ENCODE results near the gene ACTR8. TPM values are rescaled to one million over a fixed set of nuclear protein-coding genes. Genes with fewer than 3 reads are reported as not detected.

The ACTR8 gene
- total RNA-seq, 2 experiments from 2014 or later: 31.8 to 35.3 TPM

DNA sequence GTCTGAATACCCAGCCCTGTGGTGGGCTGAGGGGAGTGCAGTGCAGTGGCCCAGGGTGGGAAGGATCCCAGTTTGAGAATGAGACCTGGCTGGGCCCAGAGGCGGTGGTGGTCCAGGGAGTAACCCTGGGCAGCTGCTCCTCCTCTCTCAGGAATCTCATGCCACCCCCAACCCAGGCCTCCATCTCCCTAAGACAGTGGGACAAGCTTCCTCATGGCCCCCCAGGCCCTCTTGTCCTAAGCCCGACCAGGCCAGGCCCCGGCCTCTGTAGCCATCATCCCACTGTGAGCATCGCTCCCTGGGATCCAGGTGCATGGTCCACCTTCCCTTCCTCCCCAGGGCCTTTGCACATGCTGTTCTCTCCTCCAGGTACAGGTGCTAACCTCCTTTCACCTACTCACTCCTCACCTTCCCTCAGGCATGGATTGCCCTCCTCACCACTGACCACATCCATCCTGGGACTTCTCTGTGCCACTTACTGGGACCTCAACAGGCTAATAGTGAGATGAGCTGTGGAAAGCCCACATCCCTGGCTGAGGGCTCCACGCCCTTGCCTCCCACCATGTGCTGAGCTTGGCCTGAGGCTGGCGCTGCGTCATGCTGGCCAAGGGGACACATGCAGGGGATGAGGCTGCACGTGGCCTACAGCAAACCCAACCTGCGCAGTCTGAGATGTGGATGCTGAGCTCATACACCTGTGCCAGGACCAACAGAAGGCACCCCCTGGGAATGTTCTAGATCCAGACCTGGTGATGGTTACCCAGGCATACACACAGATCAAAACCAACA is 45.7 kb downstream of the ACTR8 start:
- no peaks in the 10 kb centered on the region for H3K27me3 Mint-ChIP-seq
- H3K36me3 Mint-ChIP-seq: no peaks in the 10 kb centered on the region
- POLR2A ChIA-PET: no interaction called here
- no peak for DNase-seq
- no peaks in the 10 kb centered on the region for H3K4me1 Mint-ChIP-seq
- H3K9me3 Mint-ChIP-seq: no peaks in the 10 kb centered on the region
- no peak overlapping the region for H3K27ac Mint-ChIP-seq
- ATAC-seq (ENCODE audit: low read depth): no peak
- H3K4me3 Mint-ChIP-seq: no peak overlapping the region

GRCh38 chr3:53835257-53835656 is 46.7 kb downstream of the ACTR8 start:
- H3K36me3 Mint-ChIP-seq: no peaks in the 10 kb centered on the region
- no peak for ATAC-seq (ENCODE audit: low read depth)
- no peaks in the 10 kb centered on the region for H3K4me1 Mint-ChIP-seq
- no peaks in the 10 kb centered on the region for H3K27me3 Mint-ChIP-seq
- DNase-seq: no peak
- H3K9me3 Mint-ChIP-seq: no peaks in the 10 kb centered on the region
- H3K4me3 Mint-ChIP-seq: no peak overlapping the region
- H3K27ac Mint-ChIP-seq: no peak overlapping the region
- POLR2A ChIA-PET: no interaction called here

GRCh38 chr3:53834429-53835095 is 47.4 kb downstream of the ACTR8 start:
- POLR2A ChIA-PET: no interaction called here
- Mint-ChIP-seq H3K27me3 (no peaks in the 10 kb centered on the region), H3K36me3 (no peaks in the 10 kb centered on the region), H3K4me3 (no peak overlapping the region), H3K4me1 (no peaks in the 10 kb centered on the region), H3K9me3 (no peaks in the 10 kb centered on the region), H3K27ac (no peak overlapping the region)
- no peak for DNase-seq
- no peak for ATAC-seq (ENCODE audit: low read depth)

DNA sequence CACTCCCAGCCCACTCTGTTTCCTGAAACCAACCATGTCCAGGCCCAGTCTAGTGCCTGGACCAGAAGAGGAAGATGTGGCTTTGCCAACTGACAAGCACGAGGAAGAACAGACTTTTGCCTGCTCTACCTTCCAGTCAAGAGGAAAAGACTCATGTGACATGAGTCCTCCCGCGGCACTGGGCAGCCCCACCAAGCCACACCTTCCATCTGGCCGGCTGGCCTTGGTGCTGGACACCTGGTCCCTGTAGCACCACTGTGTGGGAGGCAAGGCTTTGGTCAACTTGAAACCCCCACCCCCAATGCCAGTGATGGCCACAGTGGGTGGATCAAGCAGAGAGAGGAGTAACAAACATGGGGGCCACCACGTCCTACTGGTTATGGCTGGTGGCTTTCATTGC is 48.3 kb downstream of the ACTR8 start:
- DNase-seq (no peak), ATAC-seq (ENCODE audit: low read depth) (no peak)
- no peaks in the 10 kb centered on the region for H3K9me3 Mint-ChIP-seq
- H3K27me3 Mint-ChIP-seq: no peaks in the 10 kb centered on the region
- POLR2A ChIA-PET: no interaction called here
- no peak overlapping the region for H3K4me3 Mint-ChIP-seq
- H3K27ac Mint-ChIP-seq: no peak overlapping the region
- H3K4me1 Mint-ChIP-seq: no peaks in the 10 kb centered on the region
- no peaks in the 10 kb centered on the region for H3K36me3 Mint-ChIP-seq

DNA sequence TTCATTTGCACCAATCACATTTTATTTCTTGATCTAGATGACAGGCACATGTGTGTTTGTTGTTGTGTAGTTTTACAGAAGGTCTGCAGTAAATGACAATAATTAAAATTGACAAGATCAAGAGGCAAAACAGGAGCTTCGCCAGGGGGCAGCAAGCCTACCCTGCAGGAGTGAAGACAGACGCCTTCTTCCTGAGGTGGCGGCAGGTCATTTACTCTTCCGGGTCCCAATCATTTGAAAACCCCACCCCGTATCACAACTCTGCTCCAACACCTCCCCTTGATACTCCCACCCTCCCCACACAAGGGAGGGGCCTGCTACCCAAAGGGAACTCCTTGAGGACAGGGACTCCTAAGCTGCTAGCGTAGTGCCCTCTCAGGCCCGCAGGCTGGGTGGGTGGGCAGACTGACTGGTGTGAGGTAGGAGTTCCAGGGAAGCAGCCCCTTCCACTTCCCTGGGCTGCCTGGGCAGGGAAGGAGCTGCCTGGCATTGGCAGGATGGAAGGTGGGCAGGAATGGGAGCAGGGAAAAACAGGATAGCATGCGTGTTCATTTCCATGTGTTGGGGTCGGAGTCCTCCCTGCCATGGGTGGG is 48.8 kb downstream of the ACTR8 start:
- peaks cover under 1% of the 10 kb centered on the region for H3K27me3 Mint-ChIP-seq
- no peaks in the 10 kb centered on the region for H3K9me3 Mint-ChIP-seq
- no peaks in the 10 kb centered on the region for H3K4me1 Mint-ChIP-seq
- no peak overlapping the region for H3K27ac Mint-ChIP-seq
- ATAC-seq (ENCODE audit: low read depth) (no peak), DNase-seq (no peak)
- POLR2A ChIA-PET: no interaction called here
- H3K36me3 Mint-ChIP-seq: no peaks in the 10 kb centered on the region
- no peak overlapping the region for H3K4me3 Mint-ChIP-seq

DNA sequence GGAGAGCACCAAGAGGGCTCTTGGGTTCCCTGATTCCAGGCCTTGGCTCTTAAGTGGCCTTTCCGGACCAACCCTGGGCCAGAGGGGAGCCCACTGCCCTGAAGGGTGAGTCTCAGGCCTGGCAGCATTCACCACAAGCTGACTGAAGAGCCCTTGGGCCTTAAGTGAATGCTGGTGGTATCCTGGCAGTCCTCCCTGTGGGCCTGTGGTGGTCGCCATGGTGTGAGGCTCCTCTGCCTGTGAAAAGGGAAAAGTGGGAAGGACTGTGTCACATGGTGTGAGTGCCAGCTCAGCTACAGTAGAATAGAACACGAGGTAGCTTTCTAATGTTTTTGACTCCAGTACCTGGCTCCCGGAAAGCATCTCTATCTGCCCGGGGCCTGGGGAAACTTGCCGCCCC is 51.0 kb downstream of the ACTR8 start:
- ATAC-seq (ENCODE audit: low read depth) (no peak), DNase-seq (no peak)
- no peaks in the 10 kb centered on the region for H3K4me1 Mint-ChIP-seq
- H3K27ac Mint-ChIP-seq: no peak overlapping the region
- no peaks in the 10 kb centered on the region for H3K36me3 Mint-ChIP-seq
- H3K27me3 Mint-ChIP-seq: peaks cover 18% of the 10 kb centered on the region
- H3K4me3 Mint-ChIP-seq: no peak overlapping the region
- POLR2A ChIA-PET: no interaction called here
- no peaks in the 10 kb centered on the region for H3K9me3 Mint-ChIP-seq

DNA sequence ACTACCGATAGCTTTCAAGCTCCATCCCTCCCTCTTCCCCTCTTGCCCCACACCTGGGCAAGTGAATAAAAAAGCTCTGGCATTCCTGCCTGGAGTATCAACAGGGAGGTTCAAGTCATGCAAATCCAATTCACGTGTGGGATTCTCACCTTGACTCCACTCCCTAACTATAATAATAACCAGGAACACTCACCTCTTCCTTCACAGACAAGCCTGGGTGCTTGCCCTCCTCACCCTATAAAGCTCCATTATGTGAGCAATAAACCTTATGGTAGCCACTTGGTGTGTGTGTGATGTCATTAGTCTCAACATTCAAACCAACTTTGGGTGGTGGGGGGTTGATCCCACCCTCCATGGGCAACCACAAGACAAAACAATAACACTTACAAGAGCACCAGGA is 52.3 kb downstream of the ACTR8 start:
- H3K4me3 Mint-ChIP-seq: no peak overlapping the region

DNA sequence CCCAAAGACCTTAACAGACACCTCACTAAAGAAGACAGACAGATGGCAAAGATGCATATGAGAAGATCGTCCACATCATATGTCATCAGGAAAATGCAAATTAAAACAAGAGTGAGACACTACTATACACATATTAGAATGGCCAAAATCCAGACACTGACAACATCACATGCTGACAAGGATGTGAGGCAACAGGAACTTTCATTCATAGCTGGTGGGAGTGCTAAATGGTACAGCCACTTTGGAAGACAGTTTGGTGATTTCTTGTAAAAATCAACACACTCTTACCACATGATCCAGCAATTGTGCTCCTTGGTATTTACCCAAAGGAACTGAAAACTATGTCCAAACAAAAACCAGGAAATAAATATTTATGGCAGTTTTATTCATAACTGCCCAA is 53.4 kb downstream of the ACTR8 start:
- H3K4me1 Mint-ChIP-seq: no peaks in the 10 kb centered on the region
- peaks cover 29% of the 10 kb centered on the region for H3K27me3 Mint-ChIP-seq
- no peak overlapping the region for H3K4me3 Mint-ChIP-seq
- H3K27ac Mint-ChIP-seq: no peak overlapping the region
- H3K36me3 Mint-ChIP-seq: no peaks in the 10 kb centered on the region
- ATAC-seq (ENCODE audit: low read depth) (no peak), DNase-seq (no peak)
- H3K9me3 Mint-ChIP-seq: no peaks in the 10 kb centered on the region
- POLR2A ChIA-PET: no interaction called here

More for the DNA sequence above, 52.3 kb downstream of the ACTR8 start:
- Mint-ChIP-seq H3K36me3 (no peaks in the 10 kb centered on the region), H3K27me3 (peaks cover 29% of the 10 kb centered on the region), H3K9me3 (no peaks in the 10 kb centered on the region), H3K27ac (no peak overlapping the region), H3K4me1 (no peaks in the 10 kb centered on the region)
- DNase-seq (no peak), ATAC-seq (ENCODE audit: low read depth) (no peak)
- POLR2A ChIA-PET: interaction anchor here (0.6 kb wide), 1 partner anchor 280 kb away, joined by 3 read pairs; no protein-coding TSS in a partner anchor

DNA sequence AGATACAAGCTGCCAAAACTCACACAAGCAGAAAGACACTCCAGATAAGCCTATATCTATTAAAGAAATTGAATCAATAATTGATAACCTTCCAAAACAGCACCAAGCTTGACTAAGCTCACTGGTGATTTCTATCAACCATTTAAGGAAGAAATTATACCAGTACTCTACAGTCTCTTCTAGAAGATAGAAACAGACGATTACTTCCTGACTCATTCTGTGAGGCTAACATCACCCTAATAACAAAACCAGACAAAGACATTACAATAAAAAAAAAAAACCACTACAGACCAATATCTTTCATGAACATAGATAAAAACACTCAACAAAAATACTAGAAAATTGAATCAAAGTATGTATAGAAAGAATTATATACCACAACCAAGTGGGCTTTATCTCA is 55.9 kb downstream of the ACTR8 start:
- ATAC-seq (ENCODE audit: low read depth): no peak
- Mint-ChIP-seq H3K27ac (no peak overlapping the region), H3K4me1 (no peaks in the 10 kb centered on the region), H3K9me3 (no peaks in the 10 kb centered on the region), H3K36me3 (no peaks in the 10 kb centered on the region), H3K4me3 (no peak overlapping the region), H3K27me3 (peaks cover 29% of the 10 kb centered on the region)
- DNase-seq: no peak
- POLR2A ChIA-PET: no interaction called here

DNA sequence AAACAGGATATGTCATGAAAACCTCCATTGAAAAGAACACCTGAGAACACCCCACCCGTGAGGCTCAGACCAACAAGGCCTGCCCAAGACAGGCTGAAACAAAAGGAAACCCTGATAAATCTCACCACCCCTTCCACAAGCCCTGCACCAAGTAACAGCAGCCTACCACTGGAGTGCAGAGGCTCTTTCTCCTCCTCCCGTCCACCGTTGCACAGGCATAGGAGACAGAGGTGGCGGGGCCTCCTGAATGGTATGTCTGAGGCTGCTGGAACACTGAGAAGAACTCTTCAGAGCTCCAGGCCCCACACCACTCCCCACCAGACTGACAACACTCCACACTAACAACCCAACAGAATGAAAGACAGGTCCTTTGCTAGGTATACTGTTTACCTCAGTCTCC is 57.2 kb downstream of the ACTR8 start:
- no peaks in the 10 kb centered on the region for H3K36me3 Mint-ChIP-seq
- POLR2A ChIA-PET: no interaction called here
- DNase-seq (no peak), ATAC-seq (ENCODE audit: low read depth) (no peak)
- peaks cover 29% of the 10 kb centered on the region for H3K27me3 Mint-ChIP-seq
- H3K4me1 Mint-ChIP-seq: no peaks in the 10 kb centered on the region
- H3K4me3 Mint-ChIP-seq: no peak overlapping the region
- H3K27ac Mint-ChIP-seq: no peak overlapping the region
- no peaks in the 10 kb centered on the region for H3K9me3 Mint-ChIP-seq

DNA sequence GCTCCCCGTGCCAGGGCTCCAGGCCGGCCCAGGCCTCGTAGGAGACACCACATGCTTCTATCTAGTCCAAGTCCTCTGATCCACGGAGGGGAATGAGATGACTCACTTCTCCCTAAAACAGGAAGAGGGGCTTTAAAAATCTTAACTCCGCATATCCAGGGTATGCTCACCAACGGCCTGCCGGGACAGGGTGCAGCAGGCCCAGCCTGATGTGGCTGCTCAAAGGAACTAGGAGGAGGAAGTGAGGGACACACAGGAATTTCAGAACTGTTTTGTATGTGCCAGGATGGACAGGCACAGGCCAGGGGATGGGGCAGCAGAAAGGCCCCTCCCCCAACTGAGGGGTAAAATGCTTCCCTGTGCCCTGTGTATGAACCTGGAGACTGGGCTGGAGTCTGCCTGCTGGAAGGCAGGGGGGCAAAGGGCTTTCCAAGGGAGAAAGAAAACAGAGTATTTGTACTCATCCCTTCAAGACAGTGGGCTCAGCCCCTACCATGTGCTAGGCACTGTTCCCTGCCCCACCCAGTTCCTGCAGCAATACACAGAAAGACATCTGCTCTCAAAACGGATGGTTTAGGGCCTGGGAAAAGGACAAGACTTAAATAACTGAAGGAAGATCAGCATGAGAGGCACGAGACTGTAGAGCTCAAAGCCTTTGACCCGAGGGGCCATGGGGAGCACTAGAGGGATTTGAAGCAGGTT is 57.8 kb downstream of the ACTR8 start:
- no peak for ATAC-seq (ENCODE audit: low read depth)
- POLR2A ChIA-PET: no interaction called here
- no peaks in the 10 kb centered on the region for H3K9me3 Mint-ChIP-seq
- H3K27me3 Mint-ChIP-seq: peaks cover 29% of the 10 kb centered on the region
- H3K4me3 Mint-ChIP-seq: no peak overlapping the region
- H3K36me3 Mint-ChIP-seq: no peaks in the 10 kb centered on the region
- H3K4me1 Mint-ChIP-seq: no peaks in the 10 kb centered on the region
- no peak overlapping the region for H3K27ac Mint-ChIP-seq
- DNase-seq: no peak

DNA sequence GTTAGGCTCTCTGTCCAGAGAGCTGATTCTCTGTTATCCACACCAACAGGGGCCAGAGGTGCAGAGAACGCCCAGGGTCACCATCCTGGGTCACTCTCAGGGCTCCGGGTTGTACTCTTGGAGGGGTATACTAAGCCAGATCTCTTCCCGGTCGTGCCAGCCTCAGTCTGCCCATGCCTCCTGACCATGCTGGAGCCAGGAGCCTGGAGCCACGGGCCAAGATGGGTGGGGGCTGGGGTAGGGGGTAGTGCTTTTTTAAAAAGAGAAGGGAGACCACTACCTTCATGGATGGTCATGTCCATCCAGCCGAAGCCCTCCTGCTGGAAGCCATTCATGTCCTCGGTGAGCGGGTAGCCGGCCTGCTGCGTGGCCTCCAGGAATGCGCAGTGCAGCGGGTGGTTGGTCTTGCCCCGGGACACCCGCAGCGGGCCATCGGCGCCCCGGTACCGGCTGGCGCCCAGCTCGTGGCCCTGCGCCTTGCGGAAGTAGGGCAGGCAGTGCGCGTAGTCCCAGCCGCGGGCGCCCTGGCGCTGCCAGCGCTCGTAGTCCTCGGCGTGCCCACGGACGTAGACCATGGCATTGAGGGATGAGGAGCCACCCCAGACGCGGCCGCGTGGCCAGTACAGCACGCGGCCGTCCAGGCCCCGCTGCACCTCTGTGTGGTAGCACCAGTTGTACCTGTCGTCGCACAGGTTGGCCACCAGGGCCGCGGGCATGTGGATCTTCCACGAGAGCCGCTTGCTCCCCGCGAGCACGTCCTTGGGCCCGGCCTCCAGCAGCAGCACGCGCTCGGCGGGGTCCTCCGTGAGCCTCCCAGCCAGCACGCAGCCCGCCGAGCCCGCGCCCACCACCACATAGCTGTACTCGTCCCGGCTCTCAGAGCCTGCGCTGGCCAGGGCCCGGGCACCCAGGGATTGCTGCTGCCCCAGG is 58.7 kb downstream of the ACTR8 start:
- DNase-seq: no peak
- no peak for ATAC-seq (ENCODE audit: low read depth)
- no peaks in the 10 kb centered on the region for H3K4me1 Mint-ChIP-seq
- POLR2A ChIA-PET: no interaction called here
- H3K27ac Mint-ChIP-seq: no peak overlapping the region
- H3K9me3 Mint-ChIP-seq: no peaks in the 10 kb centered on the region
- peaks cover 29% of the 10 kb centered on the region for H3K27me3 Mint-ChIP-seq
- H3K36me3 Mint-ChIP-seq: no peaks in the 10 kb centered on the region
- H3K4me3 Mint-ChIP-seq: no peak overlapping the region

GRCh38 chr3:53822331-53822741 is 59.6 kb downstream of the ACTR8 start:
- no peak overlapping the region for H3K27ac Mint-ChIP-seq
- H3K36me3 Mint-ChIP-seq: no peaks in the 10 kb centered on the region
- H3K4me3 Mint-ChIP-seq: no peak overlapping the region
- H3K27me3 Mint-ChIP-seq: peaks cover 20% of the 10 kb centered on the region
- H3K9me3 Mint-ChIP-seq: no peaks in the 10 kb centered on the region
- DNase-seq (no peak), ATAC-seq (ENCODE audit: low read depth) (no peak)
- peaks cover 2% of the 10 kb centered on the region for H3K4me1 Mint-ChIP-seq
- POLR2A ChIA-PET: no interaction called here
